Neural cell (in vitro differentiated cells): ENCODE measurements around the gene IFNW1. TPM values are rescaled to one million over a fixed set of nuclear protein-coding genes. Genes with fewer than 3 reads are reported as not detected.

ENCODE experiments used
- H2AFZ ChIP-seq: fragments of 200-600, 300-800 bp; sonication (generic), shearing (Covaris generic); 2 replicates; pipeline ENCODE4 v1.6.0; 2014; ENCODE audit warnings: low read depth, mild to moderate bottlenecking, antibody characterized with exemption, low read length, moderate library complexity
- H3F3A ChIP-seq: fragments of 200-600 bp; shearing (Covaris generic); 2 replicates; pipeline ENCODE4 v1.6.1; 2016; ENCODE audit warnings: mild to moderate bottlenecking, moderate library complexity, mixed read lengths, antibody characterized with exemption, low read length; ENCODE audit not compliant: insufficient read depth, poor library complexity, severe bottlenecking
- H3K27ac ChIP-seq: fragments of 200-600, 300-800 bp; sonication (generic), shearing (Covaris generic); 2 replicates; pipeline ENCODE4 v1.5.1; 2014; ENCODE audit warnings: mild to moderate bottlenecking, low read length, moderate library complexity
- H3K27me3 ChIP-seq: fragments of 300-800, 200-600 bp; sonication (generic), shearing (Covaris generic); 2 replicates; pipeline ENCODE4 v1.6.0; 2014; ENCODE audit warnings: mild to moderate bottlenecking, low read depth, low read length, moderate library complexity; ENCODE audit not compliant: insufficient read depth
- H3K36me3 ChIP-seq: fragments of 300-800, 200-600 bp; sonication (generic), shearing (Covaris generic); 2 replicates; pipeline ENCODE4 v1.5.1; 2014; ENCODE audit warnings: mild to moderate bottlenecking, antibody characterized with exemption, low read length, moderate library complexity; ENCODE audit not compliant: insufficient read depth
- H3K4me2 ChIP-seq: fragments of 300-800, 200-600 bp; sonication (generic), shearing (Covaris generic); 2 replicates; pipeline ENCODE4 v1.6.0; 2014; ENCODE audit warnings: mild to moderate bottlenecking, low read length
- H3K4me3 ChIP-seq: fragments of 300-800, 200-600 bp; sonication (generic), shearing (Covaris generic); 2 replicates; pipeline ENCODE4 v1.5.1; 2014; ENCODE audit warnings: mild to moderate bottlenecking, low read length, moderate library complexity
- H3K79me2 ChIP-seq: fragments of 200-600 bp; shearing (Covaris generic); replicated peaks from 2 replicates; pipeline ENCODE4 v1.6.0; 2014; ENCODE audit warnings: mild to moderate bottlenecking, low read length, moderate library complexity; ENCODE audit not compliant: insufficient read depth
- H3K9ac ChIP-seq: fragments of 300-800, 200-600 bp; sonication (generic), shearing (Covaris generic); 2 replicates; pipeline ENCODE4 v1.6.1; 2016; ENCODE audit warnings: mild to moderate bottlenecking, low read length, mixed read lengths
- H3K9me2 ChIP-seq: fragments of 200-600 bp; shearing (Covaris generic); 2 replicates; pipeline ENCODE4 v1.6.1; 2016; ENCODE audit warnings: mild to moderate bottlenecking, low read length, mixed read lengths; ENCODE audit not compliant: insufficient read depth
- H3K9me3 ChIP-seq: fragments of 200-600, 300-800 bp; sonication (generic), shearing (Covaris generic); 2 replicates; pipeline ENCODE4 v1.6.1; 2016; ENCODE audit warnings: mild to moderate bottlenecking, mixed run types, low read length, moderate library complexity, mixed read lengths
- H4K20me1 ChIP-seq: fragments of 200-600 bp; shearing (Covaris generic); 2 replicates; pipeline ENCODE4 v1.6.1; 2016; ENCODE audit warnings: mild to moderate bottlenecking, mixed run types; ENCODE audit not compliant: insufficient read depth
- CTCF ChIP-seq: fragments of 450-650 bp; IDR thresholded peaks from 2 replicates; pipeline ENCODE4 v1.5.1; 2014; ENCODE audit warnings: antibody characterized with exemption, mild to moderate bottlenecking, moderate library complexity; ENCODE audit not compliant: poor library complexity, severe bottlenecking
- EP300 ChIP-seq: fragments of 450-650 bp; conservative IDR thresholded peaks from 2 replicates; pipeline ENCODE4 v1.6.1; 2014; ENCODE audit warnings: antibody characterized with exemption, mild to moderate bottlenecking, moderate library complexity; ENCODE audit not compliant: poor library complexity, severe bottlenecking
- EZH2 ChIP-seq: fragments of 200-600, 300-800 bp; shearing (Covaris generic), sonication (generic); IDR thresholded peaks from 2 replicates; pipeline ENCODE4 v1.6.1; 2014; ENCODE audit warnings: antibody characterized with exemption, low read length, borderline replicate concordance, mild to moderate bottlenecking; ENCODE audit not compliant: insufficient read depth, poor library complexity, severe bottlenecking
- MXI1 ChIP-seq: fragments of 450-650 bp; conservative IDR thresholded peaks from 2 replicates; pipeline ENCODE4 v1.6.1; 2014; ENCODE audit warnings: antibody characterized with exemption, mild to moderate bottlenecking; ENCODE audit not compliant: poor library complexity, severe bottlenecking
- POLR2AphosphoS5 ChIP-seq: IDR thresholded peaks from 2 replicates; pipeline ENCODE4 v1.6.1; 2012
- RAD21 ChIP-seq: fragments of 450-650 bp; conservative IDR thresholded peaks from 2 replicates; pipeline ENCODE4 v1.6.1; 2014; ENCODE audit warnings: antibody characterized with exemption, mild to moderate bottlenecking, moderate library complexity
- SMC3 ChIP-seq: fragments of 450-650 bp; conservative IDR thresholded peaks from 2 replicates; pipeline ENCODE4 v1.6.1; 2014; ENCODE audit warnings: antibody characterized with exemption, mild to moderate bottlenecking, moderate library complexity; ENCODE audit not compliant: poor library complexity
- TAF1 ChIP-seq: IDR thresholded peaks from 2 replicates; pipeline ENCODE4 v1.6.1; 2012; ENCODE audit warnings: low read depth
- polyA plus RNA-seq: library from polyadenylated mRNA; depleted of rRNA; stranded (reverse); fragments of >200 nt; gene quantifications from 2 replicates; pipeline ENCODE4 v1.2.3, GENCODE V29; 2014
- TF ChIP-seq, protein P1 (sequence below): IDR thresholded peaks from 2 replicates; pipeline ENCODE4 v1.6.1; 2012; ENCODE audit warnings: borderline replicate concordance

The IFNW1 gene
- polyA plus RNA-seq, 1 donor from 2014 or later = not detected

DNA sequence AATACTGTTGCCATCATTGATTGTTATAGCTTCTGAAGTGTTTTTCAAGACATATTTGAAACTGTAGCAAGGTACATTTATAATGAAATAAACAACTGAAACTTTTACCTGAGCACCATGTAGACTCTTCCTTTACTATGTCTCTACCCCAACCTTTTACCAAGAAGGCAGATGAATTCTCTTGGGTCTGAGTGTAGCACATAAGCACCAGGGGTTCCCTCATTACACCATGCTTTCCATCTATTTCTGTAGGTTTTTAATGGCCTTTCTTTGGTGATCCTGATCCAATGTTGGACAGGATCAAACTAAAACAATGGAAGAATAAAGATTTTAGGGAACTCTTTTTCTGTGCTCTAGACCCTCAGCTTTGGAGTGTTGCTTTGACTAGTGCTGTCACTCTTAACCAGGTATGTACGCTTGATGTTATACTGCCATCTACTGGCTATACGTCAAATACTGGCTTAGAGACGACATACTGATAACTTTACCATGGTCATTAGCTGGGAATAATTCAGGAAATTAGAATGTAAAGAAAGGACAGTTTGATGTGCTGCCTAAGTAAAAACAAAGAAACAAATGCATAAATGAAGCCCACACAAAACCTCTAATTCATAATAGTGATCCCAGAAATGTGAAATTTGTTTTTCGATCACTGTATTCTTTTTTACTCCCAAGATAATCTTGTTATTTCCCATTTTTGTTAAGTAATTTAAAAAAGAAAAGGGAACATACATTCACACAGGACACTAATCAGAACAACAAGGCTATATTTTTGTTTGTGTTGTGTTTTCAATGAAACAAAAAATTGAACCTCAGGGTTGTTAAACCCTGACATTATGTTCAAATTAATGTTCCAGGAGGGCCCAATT is 30.7 kb downstream of the IFNW1 start:
- Histone ChIP-seq H3F3A (no peaks in the 10 kb centered on the region), H3K79me2 (no peaks in the 10 kb centered on the region), H3K36me3 (no peaks in the 10 kb centered on the region), H3K9ac (no peak overlapping the region), H4K20me1 (no peaks in the 10 kb centered on the region), H3K27me3 (no peaks in the 10 kb centered on the region), H2AFZ (no peak overlapping the region), H3K4me2 (no peak overlapping the region), H3K9me2 (no peaks in the 10 kb centered on the region), H3K4me3 (no peak overlapping the region), H3K9me3 (no peaks in the 10 kb centered on the region), H3K27ac (no peak overlapping the region)
- TF ChIP-seq EZH2 (no peak), EP300 (no peak), POLR2AphosphoS5 (no peak), MXI1 (no peak), TAF1 (no peak), CTCF (peak; percentile 92), SMC3 (peak; percentile 89), RAD21 (peak; percentile 96)
- TF ChIP-seq, protein P1, sequence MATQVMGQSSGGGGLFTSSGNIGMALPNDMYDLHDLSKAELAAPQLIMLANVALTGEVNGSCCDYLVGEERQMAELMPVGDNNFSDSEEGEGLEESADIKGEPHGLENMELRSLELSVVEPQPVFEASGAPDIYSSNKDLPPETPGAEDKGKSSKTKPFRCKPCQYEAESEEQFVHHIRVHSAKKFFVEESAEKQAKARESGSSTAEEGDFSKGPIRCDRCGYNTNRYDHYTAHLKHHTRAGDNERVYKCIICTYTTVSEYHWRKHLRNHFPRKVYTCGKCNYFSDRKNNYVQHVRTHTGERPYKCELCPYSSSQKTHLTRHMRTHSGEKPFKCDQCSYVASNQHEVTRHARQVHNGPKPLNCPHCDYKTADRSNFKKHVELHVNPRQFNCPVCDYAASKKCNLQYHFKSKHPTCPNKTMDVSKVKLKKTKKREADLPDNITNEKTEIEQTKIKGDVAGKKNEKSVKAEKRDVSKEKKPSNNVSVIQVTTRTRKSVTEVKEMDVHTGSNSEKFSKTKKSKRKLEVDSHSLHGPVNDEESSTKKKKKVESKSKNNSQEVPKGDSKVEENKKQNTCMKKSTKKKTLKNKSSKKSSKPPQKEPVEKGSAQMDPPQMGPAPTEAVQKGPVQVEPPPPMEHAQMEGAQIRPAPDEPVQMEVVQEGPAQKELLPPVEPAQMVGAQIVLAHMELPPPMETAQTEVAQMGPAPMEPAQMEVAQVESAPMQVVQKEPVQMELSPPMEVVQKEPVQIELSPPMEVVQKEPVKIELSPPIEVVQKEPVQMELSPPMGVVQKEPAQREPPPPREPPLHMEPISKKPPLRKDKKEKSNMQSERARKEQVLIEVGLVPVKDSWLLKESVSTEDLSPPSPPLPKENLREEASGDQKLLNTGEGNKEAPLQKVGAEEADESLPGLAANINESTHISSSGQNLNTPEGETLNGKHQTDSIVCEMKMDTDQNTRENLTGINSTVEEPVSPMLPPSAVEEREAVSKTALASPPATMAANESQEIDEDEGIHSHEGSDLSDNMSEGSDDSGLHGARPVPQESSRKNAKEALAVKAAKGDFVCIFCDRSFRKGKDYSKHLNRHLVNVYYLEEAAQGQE = no peak

- H3K9me3 ChIP-seq = no peaks in the 10 kb centered on the region
- H3K9me2 ChIP-seq = no peaks in the 10 kb centered on the region
- no peak for TF ChIP-seq RAD21
- no peak for TF ChIP-seq TAF1
- TF ChIP-seq MXI1 = no peak
- TF ChIP-seq, protein P1 = no peak
- TF ChIP-seq EP300 = no peak
- TF ChIP-seq CTCF = no peak
Observed at GRCh38 chr9:21104787-21105186, 36.8 kb downstream of the IFNW1 start.

More at GRCh38 chr9:21104787-21105186, 36.8 kb downstream of the IFNW1 start:
- Histone ChIP-seq H3F3A (no peaks in the 10 kb centered on the region), H3K4me2 (no peak overlapping the region), H3K36me3 (no peaks in the 10 kb centered on the region), H3K4me3 (no peak overlapping the region), H3K79me2 (no peaks in the 10 kb centered on the region), H3K27ac (no peak overlapping the region), H4K20me1 (no peaks in the 10 kb centered on the region), H3K27me3 (no peaks in the 10 kb centered on the region), H2AFZ (no peak overlapping the region), H3K9ac (no peak overlapping the region)
